NCI-H460 (cell line): ENCODE data around the gene CT47C1. TPM values are rescaled to one million over a fixed set of nuclear protein-coding genes. Genes with fewer than 3 reads are reported as not detected.
"Not testable (repeated sequence)": the region's sequence is repeated elsewhere in the genome, so short reads cannot be mapped to it uniquely, and the experiment has no call there.

Source experiments
- DNase-seq: peaks from one replicate; pipeline ENCODE4 v3.0.0-alpha.2; 2016; ENCODE audit warnings: low read depth; ENCODE audit errors: extremely low read depth
- polyA plus RNA-seq: library from polyadenylated mRNA; depleted of rRNA; stranded (reverse); fragments of >200 nt; gene quantifications from 2 replicates; pipeline ENCODE4 v1.2.3, GENCODE V29; 2014; cell fraction: nucleus; rRNA removed
- total RNA-seq: library from RNA; depleted of rRNA; stranded (reverse); fragments of >200 nt; shearing (Covaris generic); gene quantifications from 2 replicates; pipeline ENCODE4 v1.2.3, GENCODE V29; 2014; rRNA removed

Gene CT47C1
- total RNA-seq = not detected in 2 replicates
- not detected in 2 replicates for polyA plus RNA-seq

DNA sequence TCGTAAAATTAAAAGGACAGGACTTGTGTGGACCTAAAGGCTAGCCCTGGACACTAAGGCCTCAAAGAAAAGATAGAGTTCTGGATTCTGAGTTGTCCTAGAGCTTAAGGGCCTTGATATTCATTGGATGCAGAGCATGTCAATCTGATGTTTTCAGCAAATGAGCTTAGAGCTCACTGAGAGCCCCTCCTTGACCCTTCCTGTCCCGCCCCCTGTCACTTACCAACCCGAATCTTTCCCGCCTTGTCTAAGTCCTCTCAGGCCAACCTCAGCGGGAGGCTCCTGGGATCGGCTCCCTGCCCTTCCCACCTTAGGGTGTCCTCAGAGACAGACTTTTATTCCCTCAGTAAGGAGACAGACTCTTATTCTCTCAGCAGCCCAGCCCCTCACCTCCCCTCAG lies at the start of gene CT47C1:
TSS of gene CT47C1 (plus strand) at position 250 of the 400 bp plus-strand sequence. CDS start 233 bp downstream, outside the sequence.
- no peak for DNase-seq

DNA sequence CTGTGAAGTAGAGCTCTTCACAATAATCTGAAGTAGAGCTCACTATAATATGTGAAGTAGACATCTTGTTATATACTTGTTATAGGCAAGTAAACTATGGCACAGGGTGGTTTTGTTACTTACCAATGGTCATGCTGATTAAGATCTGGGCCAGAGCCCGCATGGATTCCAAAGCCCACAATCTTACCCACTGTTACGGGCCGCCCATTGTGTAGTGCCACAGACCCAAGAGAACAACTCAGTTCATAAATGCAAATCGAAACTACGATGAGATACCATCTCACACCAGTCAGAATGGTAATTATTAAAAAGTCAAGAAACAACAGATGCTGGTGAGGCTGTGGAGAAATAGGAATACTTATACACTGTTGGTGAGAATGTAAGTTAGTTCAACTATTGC lies 46.9 kb upstream of the CT47C1 start:
- no peak for DNase-seq

DNA sequence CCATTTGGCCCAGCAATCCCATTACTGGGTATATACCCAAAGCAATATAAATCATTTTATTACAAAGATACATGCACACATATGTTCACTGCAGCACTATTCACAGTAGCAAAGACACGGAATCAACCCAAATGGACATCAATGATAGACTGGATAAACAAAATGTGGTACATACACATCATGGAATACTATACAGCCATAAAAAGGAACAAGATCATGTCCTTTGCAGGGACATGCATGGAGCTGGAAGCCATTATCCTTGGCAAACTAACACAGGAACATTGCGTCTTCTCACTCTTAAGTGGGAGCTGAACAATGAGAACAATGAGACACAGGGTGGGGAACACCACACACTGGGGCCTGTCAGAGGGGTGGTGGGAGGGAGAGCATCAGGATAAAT lies 46.4 kb upstream of the CT47C1 start:
- DNase-seq = not testable (repeated sequence)

- not testable (repeated sequence) for DNase-seq
These were observed 44.6 kb upstream of the CT47C1 start for GRCh38 chrX:119027960-119028732.

DNA sequence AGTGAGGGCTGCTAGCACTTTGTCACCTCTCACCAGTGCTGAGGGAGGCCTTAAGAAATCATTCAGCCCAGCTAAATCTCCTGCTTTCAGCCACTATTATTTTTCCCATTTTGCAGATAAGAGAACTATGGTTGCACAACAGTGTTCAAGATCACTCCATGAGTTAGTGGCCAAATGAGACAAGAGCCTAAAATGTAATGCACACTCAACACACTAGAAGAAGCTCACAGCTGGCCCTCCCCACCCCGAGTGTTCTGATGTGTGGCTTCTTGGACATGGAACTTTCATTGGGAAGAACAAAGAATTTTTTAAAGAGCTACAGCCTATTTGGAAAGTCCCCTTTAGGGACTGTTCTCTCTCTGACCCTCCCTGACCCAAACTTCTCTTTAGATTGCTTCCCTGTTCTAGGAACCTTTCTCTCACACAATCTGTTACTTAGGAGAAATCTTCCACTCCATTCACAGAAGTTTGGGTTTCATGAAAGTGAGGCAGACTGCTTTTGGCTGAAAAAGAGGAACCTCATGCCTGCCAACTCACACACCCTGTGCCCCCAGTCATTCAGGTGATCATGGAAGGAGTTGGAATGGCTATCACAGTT lies 44.0 kb upstream of the CT47C1 start:
- DNase-seq = no peak

DNA sequence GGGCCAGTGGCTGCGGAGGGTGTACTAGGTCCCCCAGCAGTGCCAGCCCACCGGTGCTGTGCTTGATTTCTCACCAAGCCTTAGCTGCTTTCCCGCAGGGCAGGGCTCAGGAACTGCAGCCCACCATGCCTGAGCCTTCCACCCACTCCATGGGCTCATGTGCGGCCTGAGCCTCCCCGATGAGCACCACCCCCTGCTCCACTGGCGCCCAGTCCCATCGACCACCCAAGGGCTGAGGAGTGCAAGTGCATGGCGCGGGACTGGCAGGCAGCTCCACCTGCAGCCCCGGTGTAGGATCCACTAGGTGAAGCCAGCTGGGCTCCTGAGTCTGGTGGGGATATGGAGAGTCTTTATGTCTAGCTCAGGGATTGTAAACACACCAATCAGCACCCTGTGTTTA lies 43.1 kb upstream of the CT47C1 start:
- DNase-seq = not testable (repeated sequence)

GRCh38 chrX:119030990-119031389 lies 41.8 kb upstream of the CT47C1 start:
- no peak for DNase-seq

DNA sequence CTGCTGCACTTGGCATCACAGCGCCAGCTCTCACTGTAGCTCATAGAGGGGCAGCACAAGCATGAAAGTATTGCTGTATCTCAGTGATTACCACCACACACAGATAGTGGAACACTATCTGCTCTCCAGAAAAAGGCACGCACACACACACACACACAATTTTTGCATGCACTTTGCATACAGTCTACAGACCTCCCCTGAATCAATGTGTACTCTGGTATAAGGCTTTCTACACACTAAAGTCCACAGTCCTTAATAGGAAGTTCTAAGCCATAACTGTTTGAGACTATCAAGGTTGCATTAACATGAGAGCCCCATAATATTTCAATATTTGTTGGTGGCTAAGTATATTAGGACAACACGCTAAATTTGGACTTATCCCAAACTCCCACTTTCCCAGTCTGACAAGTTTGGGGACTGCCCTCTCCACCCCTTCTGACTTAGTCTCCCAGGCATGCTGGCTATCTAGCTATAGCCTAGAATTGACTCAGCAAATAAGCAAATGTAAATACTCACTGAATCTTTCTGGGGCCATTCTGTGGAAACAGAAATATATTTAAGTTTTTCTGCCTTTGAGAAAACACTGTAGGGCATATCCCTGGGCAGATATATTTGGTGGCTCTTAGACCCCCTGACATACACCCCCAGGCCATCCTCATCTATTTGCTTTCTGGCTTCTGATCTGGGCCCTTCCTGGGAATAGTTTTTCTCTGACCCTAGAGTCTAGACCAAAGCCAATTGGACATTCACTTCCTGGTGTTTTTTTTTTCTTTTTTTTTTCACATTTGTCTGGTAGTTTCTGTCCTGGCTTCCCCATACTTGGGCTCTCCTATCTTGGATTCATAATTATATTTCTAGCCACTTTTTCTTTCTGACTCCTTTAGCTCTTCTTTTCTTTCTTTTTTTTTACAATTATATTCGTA lies 36.4 kb upstream of the CT47C1 start:
- no peak for DNase-seq

DNA sequence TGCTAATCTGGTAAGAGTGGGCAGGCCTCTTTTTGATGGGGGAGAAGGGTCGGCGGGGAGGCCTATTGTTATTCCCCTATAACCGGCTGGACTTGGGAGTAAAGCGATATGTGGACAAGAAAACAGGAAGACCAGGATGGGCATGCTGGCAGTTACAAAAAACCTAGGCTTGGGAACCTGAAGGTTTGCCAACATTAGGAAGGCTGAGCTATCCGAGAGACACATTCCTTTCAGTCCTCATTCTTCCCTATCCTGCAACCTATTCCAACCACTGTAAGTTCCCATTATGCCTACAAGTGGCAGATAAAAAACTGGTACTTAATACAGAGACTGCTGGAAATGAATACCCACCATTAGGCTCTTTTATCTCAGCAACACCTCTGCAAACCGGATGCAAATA lies 32.4 kb upstream of the CT47C1 start:
- no peak for DNase-seq

DNA sequence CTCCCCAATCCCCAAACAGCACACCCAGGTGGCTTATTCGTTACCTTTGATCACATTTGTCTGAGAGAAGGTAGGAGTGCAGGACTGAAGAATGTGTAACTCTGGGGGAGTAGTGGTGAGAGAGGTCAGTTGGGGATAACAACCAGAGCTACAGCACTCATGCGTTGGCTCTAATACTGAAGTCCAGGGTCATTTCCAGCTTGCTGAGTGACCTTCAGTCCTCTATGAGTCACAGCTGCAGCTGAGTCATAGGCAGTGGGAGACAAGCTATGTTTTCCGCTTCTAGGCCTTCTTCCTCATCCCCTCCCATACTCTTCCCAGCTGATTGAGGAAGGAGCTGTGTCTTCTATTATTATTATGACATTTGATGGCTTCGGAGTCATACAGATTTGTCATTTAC lies 31.6 kb upstream of the CT47C1 start:
- peak; percentile 43 for DNase-seq

DNA sequence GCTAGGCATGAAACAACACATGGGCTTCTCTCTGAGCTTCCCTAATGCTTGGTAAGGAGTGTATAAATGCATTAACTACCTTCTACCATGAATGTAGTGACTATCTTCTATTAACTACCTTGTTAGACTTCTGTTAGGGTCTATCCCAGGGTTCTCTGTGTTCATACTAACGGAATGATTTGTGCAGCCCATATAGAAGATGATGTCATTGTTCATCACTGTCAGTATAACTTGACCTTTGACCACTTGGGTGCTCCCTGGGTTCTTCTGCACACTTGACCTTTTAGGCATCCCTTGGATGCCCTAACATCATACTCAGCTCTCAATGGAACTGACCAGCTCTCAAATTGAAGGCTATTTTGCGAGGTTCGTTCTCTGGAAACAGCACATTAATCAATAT lies 30.8 kb upstream of the CT47C1 start:
- no peak for DNase-seq

GRCh38 chrX:119042996-119043395 lies 29.8 kb upstream of the CT47C1 start:
- DNase-seq = no peak

- no peak for DNase-seq
These were observed 26.9 kb upstream of the CT47C1 start for GRCh38 chrX:119045884-119046283.

DNA sequence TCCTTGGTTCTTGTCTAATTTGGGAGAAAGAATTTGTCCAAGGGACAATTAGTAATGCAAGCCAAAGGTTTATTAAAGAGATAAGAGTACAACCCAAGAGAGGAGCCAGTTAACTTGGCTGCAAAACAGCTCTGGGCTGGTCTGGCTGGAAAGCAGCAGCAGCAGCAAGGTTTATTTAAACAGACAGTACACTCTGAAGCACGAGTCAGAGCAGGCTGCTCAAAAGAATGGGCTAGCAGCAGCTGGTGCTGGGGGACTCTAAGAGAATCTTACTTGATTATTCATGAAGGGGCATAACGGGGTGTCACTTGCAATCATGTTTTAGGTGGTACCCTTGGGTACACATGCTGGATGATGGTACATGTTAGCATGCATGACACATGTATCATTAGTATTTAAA lies 17.1 kb upstream of the CT47C1 start:
- DNase-seq = no peak

- DNase-seq = no peak
These were observed 9.9 kb upstream of the CT47C1 start for GRCh38 chrX:119062750-119063374.

DNA sequence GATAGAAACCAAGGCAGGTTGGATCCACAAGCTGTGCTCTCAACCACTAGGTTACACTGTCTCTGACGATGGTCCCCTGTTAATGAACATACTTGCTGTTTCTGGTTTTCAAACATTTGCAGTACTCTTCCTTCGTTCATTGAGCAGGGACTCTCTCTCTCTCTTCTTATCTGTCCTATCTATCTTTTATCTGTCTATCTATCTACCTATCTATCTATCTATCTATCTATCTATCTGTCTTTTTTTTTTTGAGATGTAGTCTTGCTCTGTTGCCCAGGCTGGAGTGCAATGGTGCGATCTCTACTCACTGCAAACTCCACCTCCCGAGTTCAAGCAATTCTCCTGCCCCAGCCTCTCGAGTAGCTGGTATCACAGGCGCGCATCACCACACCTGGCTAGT lies 9.4 kb upstream of the CT47C1 start:
- no peak for DNase-seq

GRCh38 chrX:119067023-119067739 lies 5.6 kb upstream of the CT47C1 start:
- DNase-seq = peak; percentile 35

DNA sequence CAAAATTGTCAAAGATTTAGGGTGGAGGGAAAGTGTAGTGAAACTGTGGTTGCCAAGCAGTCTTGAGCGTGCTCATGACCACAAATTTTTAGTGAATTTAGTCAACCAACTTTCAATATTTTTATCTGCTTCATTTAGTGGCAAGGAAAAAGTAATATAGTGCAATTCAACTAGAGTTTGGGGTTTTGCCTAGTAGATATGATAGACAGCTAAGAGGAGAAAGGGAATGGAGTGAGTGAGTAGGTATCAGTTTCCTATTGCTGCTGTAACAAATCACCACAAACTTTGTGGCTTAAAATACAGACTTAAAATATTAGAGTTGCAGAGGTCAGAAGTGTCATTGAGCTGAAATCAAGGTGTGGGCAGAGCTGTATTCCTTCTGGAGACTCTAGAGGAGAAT lies 3.7 kb upstream of the CT47C1 start:
- no peak for DNase-seq

- DNase-seq = no peak
These were observed 3.0 kb upstream of the CT47C1 start for GRCh38 chrX:119069762-119070161.

DNA sequence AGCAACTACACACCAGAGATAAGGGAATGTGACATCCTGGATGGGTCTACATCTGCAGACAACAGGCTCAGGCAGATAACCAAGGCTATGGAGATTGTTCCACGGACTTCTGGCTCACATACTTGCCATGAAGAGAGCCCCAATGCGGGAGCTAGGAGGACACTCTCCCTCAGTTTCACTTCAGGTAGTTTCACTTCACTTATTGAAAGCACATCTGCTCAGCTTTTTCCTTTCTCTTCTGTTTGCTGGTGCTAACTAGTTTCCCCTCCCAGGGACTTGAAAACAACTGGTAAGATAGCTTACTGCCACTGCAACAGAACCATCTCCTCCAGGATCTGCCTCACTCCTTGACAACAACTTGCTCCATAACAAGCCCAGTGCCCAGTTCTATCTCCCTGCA lies 1.4 kb upstream of the CT47C1 start:
- no peak for DNase-seq
